Endothelial cell of umbilical vein (primary cell): ENCODE results near the gene NMB.

ENCODE experiments used
- EZH2 ChIP-seq: IDR thresholded peaks from 2 replicates; pipeline ENCODE4 v1.6.1; 2012; ENCODE audit warnings: borderline replicate concordance, low read depth, mild to moderate bottlenecking, moderate library complexity, low read length, inconsistent platforms; ENCODE audit not compliant: severe bottlenecking
- MYC ChIP-seq: IDR thresholded peaks from one replicate; pipeline ENCODE4 v1.6.1; 2011; ENCODE audit warnings: mild to moderate bottlenecking, low read depth, low read length
- POLR2A ChIP-seq: IDR thresholded peaks from 2 replicates; pipeline ENCODE4 v1.6.1; 2012; ENCODE audit warnings: low read depth, mild to moderate bottlenecking, control low read depth, low read length
- POLR2AphosphoS5 ChIP-seq: IDR thresholded peaks from 2 replicates; pipeline ENCODE4 v1.6.1; 2012; ENCODE audit warnings: low read depth, mild to moderate bottlenecking, control low read depth, low read length, moderate library complexity; ENCODE audit not compliant: insufficient read depth
- TF ChIP-seq, protein P1 (sequence below), 2 donors: IDR thresholded peaks; 1 replicate in 1 of 2; 2 replicates in 1 of 2; pipeline ENCODE4 v1.5.1; 2011; ENCODE audit warnings: low read length in 2 of 2, mild to moderate bottlenecking in 2 of 2, moderate library complexity in 2 of 2, control low read depth in 1 of 2, inconsistent platforms in 1 of 2, low read depth in 1 of 2; ENCODE audit not compliant: insufficient read depth in 1 of 2; ENCODE audit errors: extremely low read depth in 1 of 2
- TF ChIP-seq, protein P2 (sequence below): IDR thresholded peaks from 2 replicates; pipeline ENCODE4 v1.6.1; 2011; ENCODE audit not compliant: insufficient read depth, insufficient read length

GRCh38 chr15:84620626-84621025 is 37.4 kb downstream of the NMB start:
- no peak for TF ChIP-seq POLR2A
- TF ChIP-seq, protein P1, sequence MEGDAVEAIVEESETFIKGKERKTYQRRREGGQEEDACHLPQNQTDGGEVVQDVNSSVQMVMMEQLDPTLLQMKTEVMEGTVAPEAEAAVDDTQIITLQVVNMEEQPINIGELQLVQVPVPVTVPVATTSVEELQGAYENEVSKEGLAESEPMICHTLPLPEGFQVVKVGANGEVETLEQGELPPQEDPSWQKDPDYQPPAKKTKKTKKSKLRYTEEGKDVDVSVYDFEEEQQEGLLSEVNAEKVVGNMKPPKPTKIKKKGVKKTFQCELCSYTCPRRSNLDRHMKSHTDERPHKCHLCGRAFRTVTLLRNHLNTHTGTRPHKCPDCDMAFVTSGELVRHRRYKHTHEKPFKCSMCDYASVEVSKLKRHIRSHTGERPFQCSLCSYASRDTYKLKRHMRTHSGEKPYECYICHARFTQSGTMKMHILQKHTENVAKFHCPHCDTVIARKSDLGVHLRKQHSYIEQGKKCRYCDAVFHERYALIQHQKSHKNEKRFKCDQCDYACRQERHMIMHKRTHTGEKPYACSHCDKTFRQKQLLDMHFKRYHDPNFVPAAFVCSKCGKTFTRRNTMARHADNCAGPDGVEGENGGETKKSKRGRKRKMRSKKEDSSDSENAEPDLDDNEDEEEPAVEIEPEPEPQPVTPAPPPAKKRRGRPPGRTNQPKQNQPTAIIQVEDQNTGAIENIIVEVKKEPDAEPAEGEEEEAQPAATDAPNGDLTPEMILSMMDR (IDR thresholded peaks at IDR 0.05; ENCODE audit: extremely low read depth in 1 of 2, insufficient read depth in 1 of 2, low read depth in 1 of 2, low read length in 2 of 2) = no peak
- TF ChIP-seq, protein P2, sequence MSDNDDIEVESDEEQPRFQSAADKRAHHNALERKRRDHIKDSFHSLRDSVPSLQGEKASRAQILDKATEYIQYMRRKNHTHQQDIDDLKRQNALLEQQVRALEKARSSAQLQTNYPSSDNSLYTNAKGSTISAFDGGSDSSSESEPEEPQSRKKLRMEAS = no peak
- no peak for TF ChIP-seq EZH2
- no peak for TF ChIP-seq POLR2AphosphoS5
- no peak for TF ChIP-seq MYC
